GM12878 (cell line): ENCODE results near the gene SMIM43. TPM values are rescaled to one million over a fixed set of nuclear protein-coding genes. Genes with fewer than 3 reads are reported as not detected.

Source experiments
- ASH2L ChIP-seq: fragments of 300-600, 200-600 bp; sonication (generic); IDR thresholded peaks from 2 replicates; pipeline ENCODE4 v1.6.1; 2017; ENCODE audit warnings: low read depth, mild to moderate bottlenecking, borderline replicate concordance
- BCL11A ChIP-seq: IDR thresholded peaks from 2 replicates; pipeline ENCODE4 v1.6.1; 2011; ENCODE audit warnings: low read depth, low read length
- BCL3 ChIP-seq: IDR thresholded peaks from 2 replicates; pipeline ENCODE4 v1.6.1; 2011; ENCODE audit warnings: borderline replicate concordance, low read depth, mild to moderate bottlenecking, moderate library complexity, low read length; ENCODE audit not compliant: insufficient read depth, poor library complexity, severe bottlenecking
- BHLHE40 ChIP-seq, 2 experiments: fragments of 450-650 bp in 1 of 2; IDR thresholded peaks; 2 replicates each; pipeline ENCODE4 v1.6.1; 2011 to 2017; ENCODE audit warnings: low read depth in 2 of 2, borderline replicate concordance in 1 of 2, improper control_type of control experiment in 1 of 2, low read length in 1 of 2, mild to moderate bottlenecking in 1 of 2
- BMI1 ChIP-seq: fragments of 450-650 bp; IDR thresholded peaks from 2 replicates; pipeline ENCODE4 v1.6.1; 2016; ENCODE audit warnings: mild to moderate bottlenecking, moderate library complexity, borderline replicate concordance
- CREM ChIP-seq: IDR thresholded peaks from 2 replicates; pipeline ENCODE4 v1.6.1; 2014; ENCODE audit warnings: antibody characterized with exemption, low read depth
- EED ChIP-seq: sonication (generic); IDR thresholded peaks from 2 replicates; pipeline ENCODE4 v1.6.1; 2016; ENCODE audit warnings: antibody characterized with exemption, low read depth
- EP300 ChIP-seq, 2 experiments: fragments of 150-350 bp in 1 of 2; IDR thresholded peaks; 2 replicates each; pipeline ENCODE4 v1.6.1; 2011 to 2012; ENCODE audit warnings: low read depth in 2 of 2, low read length in 2 of 2, borderline replicate concordance in 1 of 2, improper control_type of control experiment in 1 of 2, inconsistent platforms in 1 of 2; ENCODE audit not compliant: control insufficient read depth in 1 of 2
- FOS ChIP-seq: IDR thresholded peaks from 3 replicates; pipeline ENCODE4 v1.6.1; 2011; ENCODE audit warnings: borderline replicate concordance; ENCODE audit not compliant: insufficient read length; ENCODE audit errors: extremely low read depth
- HCFC1 ChIP-seq: fragments of 150-350 bp; IDR thresholded peaks from 2 replicates; pipeline ENCODE4 v1.6.1; 2014; ENCODE audit warnings: low read length
- IKZF2 ChIP-seq, 2 experiments: fragments of 450-650 bp; IDR thresholded peaks; 2 replicates each; pipeline ENCODE4 v1.6.1; 2017; ENCODE audit warnings: mild to moderate bottlenecking in 2 of 2, moderate library complexity in 2 of 2
- LARP7 ChIP-seq: fragments of 450-650 bp; IDR thresholded peaks from 2 replicates; pipeline ENCODE4 v1.6.1; 2017; ENCODE audit warnings: mild to moderate bottlenecking
- MEF2A ChIP-seq: IDR thresholded peaks from 2 replicates; pipeline ENCODE4 v1.6.1; 2011; ENCODE audit warnings: low read depth, mild to moderate bottlenecking, low read length, moderate library complexity; ENCODE audit not compliant: insufficient read depth
- MYC ChIP-seq: IDR thresholded peaks from 2 replicates; pipeline ENCODE4 v1.6.1; 2011; ENCODE audit warnings: mild to moderate bottlenecking, low read length, moderate library complexity, inconsistent platforms; ENCODE audit not compliant: insufficient read depth, insufficient replicate concordance, insufficient read length, severe bottlenecking
- NFXL1 ChIP-seq: fragments of 450-650 bp; IDR thresholded peaks from 2 replicates; pipeline ENCODE4 v1.6.1; 2017; ENCODE audit warnings: antibody characterized with exemption, mild to moderate bottlenecking, borderline replicate concordance
- PBX3 ChIP-seq: IDR thresholded peaks from 2 replicates; pipeline ENCODE4 v1.6.1; 2011; ENCODE audit warnings: mild to moderate bottlenecking, low read depth, low read length, moderate library complexity; ENCODE audit not compliant: insufficient replicate concordance
- RAD21 ChIP-seq: IDR thresholded peaks from 2 replicates; pipeline ENCODE4 v1.6.1; 2011; ENCODE audit warnings: mild to moderate bottlenecking, low read depth, low read length, moderate library complexity; ENCODE audit not compliant: insufficient read depth
- SMAD1 ChIP-seq: fragments of 450-650 bp; IDR thresholded peaks from 2 replicates; pipeline ENCODE4 v1.6.1; 2018; ENCODE audit warnings: mild to moderate bottlenecking, low read depth; ENCODE audit not compliant: partially characterized antibody
- SMAD5 ChIP-seq: IDR thresholded peaks from 2 replicates; pipeline ENCODE4 v1.6.1; 2016; ENCODE audit warnings: antibody characterized with exemption, low read depth
- TCF7 ChIP-seq: IDR thresholded peaks from 2 replicates; pipeline ENCODE4 v1.6.1; 2014; ENCODE audit warnings: antibody characterized with exemption, borderline replicate concordance
- ZBTB11 ChIP-seq: fragments of 450-650 bp; formaldehyde crosslinking; IDR thresholded peaks from 2 replicates; pipeline ENCODE4 v1.5.0; 2022; ENCODE audit warnings: mild to moderate bottlenecking, missing genetic modification characterization
- ZNF217 ChIP-seq: fragments of 450-650 bp; IDR thresholded peaks from 2 replicates; pipeline ENCODE4 v1.6.1; 2017; ENCODE audit warnings: antibody characterized with exemption, mild to moderate bottlenecking
- ZSCAN29 ChIP-seq: fragments of 450-650 bp; IDR thresholded peaks from 2 replicates; pipeline ENCODE4 v1.6.1; 2017; ENCODE audit warnings: mild to moderate bottlenecking, moderate library complexity
- polyA plus RNA-seq, 11 experiments: library from polyadenylated mRNA; depleted of rRNA in 4 of 11; unstranded in 6 of 11; stranded (reverse) in 5 of 11; fragments of >200 nt; fragmentation: Nextera tagmentation in 4 of 11; fragmentation: Illumina TruSeq in 1 of 11; extraction: Ambion mirVana in 4 of 11; extraction: Trizol in 1 of 11; gene quantifications; 1 replicate in 1 of 11; 2 replicates in 10 of 11; pipeline versions ENCODE4 v1.2.1 to v1.2.3, GENCODE V29; 2011 to 2016; ENCODE audit warnings: inconsistent platforms in 2 of 11, missing spikeins in 2 of 11, low read depth in 1 of 11
- total RNA-seq, 4 experiments: library from RNA; depleted of rRNA in 3 of 4; stranded (reverse); fragments of >200 nt in 3 of 4; fragmentation: Illumina TruSeq in 1 of 4; extraction: Trizol in 1 of 4; gene quantifications; 2 replicates each; pipeline versions ENCODE4 v1.2.1 to v1.2.3, GENCODE V29; 2013 to 2021
- TF ChIP-seq, protein P1 (sequence below): IDR thresholded peaks from 2 replicates; pipeline ENCODE4 v1.6.1; 2011; ENCODE audit warnings: low read depth, low read length, improper control_type of control experiment, borderline replicate concordance

Gene SMIM43
- total and polyA plus RNA-seq, 10 of the 15 experiments (the other 5 are each of a cell fraction or from before 2014, with no cell fraction given) = 0.12 TPM; not detected in 9

- no peak for TF ChIP-seq PBX3
- TF ChIP-seq BCL11A = no peak
- TF ChIP-seq RAD21 = no peak
- TF ChIP-seq, protein P1, sequence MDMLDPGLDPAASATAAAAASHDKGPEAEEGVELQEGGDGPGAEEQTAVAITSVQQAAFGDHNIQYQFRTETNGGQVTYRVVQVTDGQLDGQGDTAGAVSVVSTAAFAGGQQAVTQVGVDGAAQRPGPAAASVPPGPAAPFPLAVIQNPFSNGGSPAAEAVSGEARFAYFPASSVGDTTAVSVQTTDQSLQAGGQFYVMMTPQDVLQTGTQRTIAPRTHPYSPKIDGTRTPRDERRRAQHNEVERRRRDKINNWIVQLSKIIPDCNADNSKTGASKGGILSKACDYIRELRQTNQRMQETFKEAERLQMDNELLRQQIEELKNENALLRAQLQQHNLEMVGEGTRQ = no peak
- no peak for TF ChIP-seq ZSCAN29
- TF ChIP-seq BCL3 = no peak
- TF ChIP-seq FOS = no peak
- no peak for TF ChIP-seq MYC
- no peak for TF ChIP-seq MEF2A
- TF ChIP-seq SMAD5 = no peak
- TF ChIP-seq NFXL1 = no peak
- no peak for TF ChIP-seq ASH2L
- no peak for TF ChIP-seq BMI1
- TF ChIP-seq TCF7 = no peak
- no peak for TF ChIP-seq ZBTB11
- TF ChIP-seq EP300 (IDR thresholded peaks at IDR 0.05; ENCODE audit: borderline replicate concordance in 1 of 2, control insufficient read depth in 1 of 2, low read depth in 2 of 2, low read length in 2 of 2) = no peak
- no peak for TF ChIP-seq HCFC1
- TF ChIP-seq LARP7 = no peak
- TF ChIP-seq IKZF2 (IDR thresholded peaks at IDR 0.05) = peak; percentile 67 to 69
- no peak for TF ChIP-seq CREM
- TF ChIP-seq ZNF217 = no peak
- TF ChIP-seq BHLHE40 (IDR thresholded peaks at IDR 0.05; ENCODE audit: borderline replicate concordance in 1 of 2, low read depth in 2 of 2, low read length in 1 of 2) = 0 out of 4 replicates have a peak, but pooled peaks of 1 of the 2 experiments have one; percentile 11
- no peak for TF ChIP-seq EED
- TF ChIP-seq SMAD1 = no peak
Measured at GRCh38 chr4:121711263-121712000, 53.5 kb downstream of the SMIM43 start (continued).
